OCI-LY3 (cell line): Measurements from ENCODE around the gene DHRS11.

Source experiments
- CTCF ChIP-seq: fragments of 200-600, 300-600 bp; sonication (generic); IDR thresholded peaks from 2 replicates; pipeline ENCODE4 v1.5.1; 2014; ENCODE audit warnings: antibody characterized with exemption, low read length, low read depth
- EZH2phosphoT487 ChIP-seq: fragments of 200-600 bp; shearing (Covaris generic); IDR thresholded peaks from 2 replicates; pipeline ENCODE4 v1.6.1; 2018; ENCODE audit warnings: antibody characterized with exemption, mixed run types, low read depth

DNA sequence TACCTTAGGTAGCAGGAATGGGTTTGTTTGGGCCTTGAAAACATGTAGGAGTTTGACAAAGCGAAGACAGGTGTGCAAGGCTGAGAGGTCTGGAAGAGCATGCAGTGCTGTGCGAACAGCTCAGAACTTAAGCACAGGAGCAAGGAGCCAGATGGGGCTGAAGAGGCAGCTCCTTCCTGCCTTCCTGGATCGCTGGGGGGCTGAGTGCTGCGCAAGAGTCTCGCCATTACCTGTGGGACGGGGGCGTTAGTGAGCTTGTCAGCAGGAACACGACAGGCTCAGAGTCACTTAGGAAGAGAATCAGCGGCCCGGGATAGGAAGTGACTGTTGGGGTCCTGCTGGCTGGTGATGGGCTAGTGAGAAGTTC is 9.2 kb downstream of the DHRS11 start:
- TF ChIP-seq CTCF (no peak), EZH2phosphoT487 (no peak)
